Colonic mucosa (tissue), 4 donors: Measurements from ENCODE around the gene FOCAD. TPM values are rescaled to one million over a fixed set of nuclear protein-coding genes. Genes with fewer than 3 reads are reported as not detected.

Experiments
- DNase-seq: peaks from one replicate; pipeline ENCODE4 v3.0.0-alpha.2; 2020
- H3K27ac ChIP-seq: fragments of 200-600 bp; one replicate; pipeline ENCODE4 v1.8.0; 2021
- H3K27me3 ChIP-seq: fragments of 200-600 bp; one replicate; pipeline ENCODE4 v1.8.0; 2021
- H3K36me3 ChIP-seq: fragments of 200-600 bp; one replicate; pipeline ENCODE4 v1.8.0; 2021
- H3K4me1 ChIP-seq: fragments of 200-600 bp; one replicate; pipeline ENCODE4 v1.8.0; 2021; ENCODE audit warnings: mild to moderate bottlenecking
- H3K4me3 ChIP-seq: fragments of 200-600 bp; one replicate; pipeline ENCODE4 v1.8.0; 2021
- H3K9ac ChIP-seq, 2 donors: one replicate each; pipeline ENCODE4 v1.7.0; 2013; ENCODE audit warnings: control low read depth in 2 of 2, low read depth in 2 of 2, low read length in 2 of 2
- H3K9me3 ChIP-seq: fragments of 200-600 bp; one replicate; pipeline ENCODE4 v1.8.0; 2021
- intact Hi-C: fragments of 100-400 bp; cut with DNase I; formaldehyde crosslinking; loops from one replicate; pipeline ENCODE4 v1.14.1; 2022
- total RNA-seq, 2 donors: library from RNA; stranded (reverse); fragmentation: NEBNext Ultra II Directional in 1 of 2; extraction: Animal tissue kit (Norgen Biotek cat#: 25700) in 1 of 2; gene quantifications; one replicate each; pipeline ENCODE4 v1.2.1, GENCODE V29; 2021
- TF ChIP-seq, protein P1 (sequence below): fragments of 200-600 bp; IDR thresholded peaks from one replicate; pipeline ENCODE4 v1.8.0; 2022; ENCODE audit warnings: antibody characterized with exemption, mild to moderate bottlenecking
- donor health status: healthy.
- donor health status: DM: no; HTN: no; CAD: no.
- donor health status: DM: no; HTN: no; CAD: no.

Gene FOCAD
- total RNA-seq, 2 donors from 2014 or later: 26.8 to 44.3 TPM

DNA sequence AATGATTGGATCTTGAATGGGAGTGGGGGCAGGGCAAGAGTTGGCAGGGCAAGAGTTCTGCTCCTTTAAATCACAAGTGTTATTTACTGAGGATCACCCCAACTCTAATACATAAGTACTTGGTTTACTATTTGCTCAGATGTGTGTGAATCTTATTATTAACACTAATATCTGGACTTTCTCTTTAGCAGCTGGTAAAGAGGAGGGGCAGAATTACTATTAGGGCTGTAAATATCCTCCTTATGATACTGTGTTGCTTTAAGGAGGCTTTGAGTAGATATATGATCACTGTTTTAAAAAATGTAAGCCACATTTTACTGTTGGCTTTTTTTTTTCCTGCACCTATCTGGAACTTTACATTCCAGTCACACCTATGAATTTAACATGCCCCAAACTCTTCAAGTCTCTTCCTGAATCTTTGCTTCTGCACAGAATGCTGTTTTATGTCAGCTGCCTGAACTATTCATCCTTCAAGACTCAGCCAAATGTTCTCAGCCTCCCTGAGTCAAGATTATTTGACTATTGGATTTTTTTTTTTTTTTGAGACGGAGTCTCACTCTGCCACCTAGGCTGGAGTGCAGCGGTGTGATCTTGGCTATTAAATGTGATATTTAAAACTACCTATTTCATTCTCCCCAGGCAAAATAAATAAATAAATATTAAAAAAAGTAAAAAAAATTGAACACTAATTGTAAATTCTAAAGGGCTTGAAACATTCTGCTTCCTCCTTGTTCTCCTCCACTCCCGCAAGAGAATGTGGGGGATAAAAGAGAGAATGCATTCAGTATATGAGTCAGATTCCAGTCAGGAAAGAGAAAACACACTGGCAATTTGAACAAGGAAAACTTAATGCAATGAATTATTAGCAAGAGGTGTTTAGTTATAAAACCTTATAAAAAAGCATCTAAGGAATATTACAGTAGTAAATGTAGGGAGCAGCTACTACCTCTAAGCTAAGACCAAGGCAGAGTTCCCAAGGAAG is 99.3 kb downstream of the FOCAD start:
- H3K4me1 ChIP-seq: no peaks in the 10 kb centered on the region
- no peaks in the 10 kb centered on the region for H3K27me3 ChIP-seq
- H3K9me3 ChIP-seq: no peaks in the 10 kb centered on the region
- intact Hi-C loops: no loop called here
- TF ChIP-seq, protein P1, sequence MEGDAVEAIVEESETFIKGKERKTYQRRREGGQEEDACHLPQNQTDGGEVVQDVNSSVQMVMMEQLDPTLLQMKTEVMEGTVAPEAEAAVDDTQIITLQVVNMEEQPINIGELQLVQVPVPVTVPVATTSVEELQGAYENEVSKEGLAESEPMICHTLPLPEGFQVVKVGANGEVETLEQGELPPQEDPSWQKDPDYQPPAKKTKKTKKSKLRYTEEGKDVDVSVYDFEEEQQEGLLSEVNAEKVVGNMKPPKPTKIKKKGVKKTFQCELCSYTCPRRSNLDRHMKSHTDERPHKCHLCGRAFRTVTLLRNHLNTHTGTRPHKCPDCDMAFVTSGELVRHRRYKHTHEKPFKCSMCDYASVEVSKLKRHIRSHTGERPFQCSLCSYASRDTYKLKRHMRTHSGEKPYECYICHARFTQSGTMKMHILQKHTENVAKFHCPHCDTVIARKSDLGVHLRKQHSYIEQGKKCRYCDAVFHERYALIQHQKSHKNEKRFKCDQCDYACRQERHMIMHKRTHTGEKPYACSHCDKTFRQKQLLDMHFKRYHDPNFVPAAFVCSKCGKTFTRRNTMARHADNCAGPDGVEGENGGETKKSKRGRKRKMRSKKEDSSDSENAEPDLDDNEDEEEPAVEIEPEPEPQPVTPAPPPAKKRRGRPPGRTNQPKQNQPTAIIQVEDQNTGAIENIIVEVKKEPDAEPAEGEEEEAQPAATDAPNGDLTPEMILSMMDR: no peak
- no peak for DNase-seq
- H3K27ac ChIP-seq: no peak overlapping the region
- no peaks in the 10 kb centered on the region for H3K36me3 ChIP-seq
- no peak overlapping the region for H3K4me3 ChIP-seq
- H3K9ac ChIP-seq: no peak overlapping the region

DNA sequence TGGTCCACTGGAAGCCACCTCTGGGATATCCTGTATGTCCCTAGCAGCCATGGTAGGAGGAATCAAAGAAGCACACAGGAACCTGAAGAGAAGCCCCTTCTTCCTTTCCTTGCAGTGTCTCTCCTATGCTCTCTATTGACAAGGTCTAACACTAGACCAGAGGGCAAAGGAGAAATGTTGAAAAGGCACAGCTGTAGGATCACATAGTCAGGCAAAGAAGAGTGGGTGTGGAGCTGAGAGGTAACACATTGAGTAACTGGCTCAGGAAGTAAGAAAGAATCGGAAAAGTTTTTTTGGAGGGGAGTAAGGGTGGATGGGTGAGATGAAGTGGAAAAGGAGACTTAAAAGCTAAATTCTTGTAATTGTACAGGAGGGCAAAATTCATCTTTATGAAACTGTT is 100.1 kb downstream of the FOCAD start:
- Histone ChIP-seq H3K9ac (no peak overlapping the region), H3K27me3 (no peaks in the 10 kb centered on the region), H3K9me3 (no peaks in the 10 kb centered on the region), H3K4me3 (no peak overlapping the region), H3K27ac (no peak overlapping the region), H3K4me1 (no peaks in the 10 kb centered on the region), H3K36me3 (no peaks in the 10 kb centered on the region)
- intact Hi-C loops: no loop called here
- TF ChIP-seq, protein P1: no peak
- DNase-seq: no peak

DNA sequence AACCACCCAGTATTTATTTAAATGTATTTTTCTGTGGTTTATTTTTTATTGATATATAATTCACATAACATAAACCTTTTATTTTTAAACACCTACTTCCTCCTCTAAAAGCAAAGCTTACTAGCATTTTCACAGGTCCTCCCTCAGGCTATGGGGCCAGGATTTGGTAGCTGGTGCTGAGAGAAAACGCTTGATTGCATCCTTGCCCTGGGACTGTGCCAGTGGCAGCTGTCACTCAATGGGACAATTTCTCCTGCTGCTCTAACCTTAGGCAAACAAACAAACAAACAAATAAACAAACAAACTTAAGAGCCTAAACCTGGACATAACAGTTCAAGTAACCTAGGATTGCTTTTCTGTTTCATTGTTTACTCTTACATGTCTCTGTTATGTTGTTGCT is 102.7 kb downstream of the FOCAD start:
- Histone ChIP-seq H3K4me1 (no peaks in the 10 kb centered on the region), H3K27ac (no peak overlapping the region), H3K9me3 (no peaks in the 10 kb centered on the region), H3K9ac (no peak overlapping the region), H3K36me3 (no peaks in the 10 kb centered on the region), H3K27me3 (no peaks in the 10 kb centered on the region), H3K4me3 (no peak overlapping the region)
- no peak for DNase-seq
- TF ChIP-seq, protein P1: no peak
- intact Hi-C loops: no loop called here

DNA sequence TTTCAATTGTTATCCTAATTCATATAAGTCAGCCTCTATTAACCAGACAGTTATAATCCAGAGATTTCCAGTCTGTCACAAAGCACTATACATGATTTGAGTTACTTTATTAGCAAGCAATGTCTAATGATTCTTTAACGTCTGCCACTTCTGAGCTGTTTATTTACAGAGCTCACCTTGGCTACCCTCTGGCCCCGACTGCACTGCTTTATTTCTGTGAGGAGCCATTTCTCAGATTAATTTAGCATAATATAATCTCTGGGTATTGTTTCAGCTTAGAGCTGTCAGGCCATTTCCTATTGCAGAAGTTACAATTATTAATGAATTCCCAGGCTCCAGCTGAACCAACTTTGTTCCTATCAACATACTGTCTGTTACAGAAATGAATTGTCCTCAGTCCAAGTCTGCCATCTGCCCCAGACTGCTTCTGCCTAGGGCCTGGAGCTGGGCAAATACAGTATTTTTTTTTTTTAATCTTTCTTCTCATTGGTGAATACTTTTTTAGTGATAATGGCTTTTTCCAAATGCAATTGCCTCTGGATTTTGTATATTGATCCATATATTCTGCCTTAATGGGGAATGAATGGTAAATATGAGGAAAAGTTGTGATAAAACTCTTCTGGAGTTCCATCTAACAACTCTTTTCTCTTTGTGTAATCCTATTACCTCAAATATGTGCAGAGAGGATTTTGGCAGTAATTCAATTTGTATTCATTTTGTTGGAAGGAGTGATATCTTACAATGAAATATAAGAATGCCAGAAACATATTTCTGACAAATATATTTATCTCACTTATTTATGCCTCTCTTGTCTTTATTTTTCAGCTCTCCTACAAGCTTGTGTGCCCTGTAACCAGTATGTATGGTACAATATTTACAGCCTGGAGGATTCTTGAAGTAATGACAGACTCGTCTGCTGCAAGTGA is 104.7 kb downstream of the FOCAD start:
- H3K4me1 ChIP-seq: no peaks in the 10 kb centered on the region
- DNase-seq: no peak
- H3K36me3 ChIP-seq: no peaks in the 10 kb centered on the region
- TF ChIP-seq, protein P1: no peak
- no peak overlapping the region for H3K4me3 ChIP-seq
- intact Hi-C loops: no loop called here
- no peaks in the 10 kb centered on the region for H3K9me3 ChIP-seq
- no peaks in the 10 kb centered on the region for H3K27me3 ChIP-seq
- H3K9ac ChIP-seq: no peak overlapping the region
- H3K27ac ChIP-seq: no peak overlapping the region

DNA sequence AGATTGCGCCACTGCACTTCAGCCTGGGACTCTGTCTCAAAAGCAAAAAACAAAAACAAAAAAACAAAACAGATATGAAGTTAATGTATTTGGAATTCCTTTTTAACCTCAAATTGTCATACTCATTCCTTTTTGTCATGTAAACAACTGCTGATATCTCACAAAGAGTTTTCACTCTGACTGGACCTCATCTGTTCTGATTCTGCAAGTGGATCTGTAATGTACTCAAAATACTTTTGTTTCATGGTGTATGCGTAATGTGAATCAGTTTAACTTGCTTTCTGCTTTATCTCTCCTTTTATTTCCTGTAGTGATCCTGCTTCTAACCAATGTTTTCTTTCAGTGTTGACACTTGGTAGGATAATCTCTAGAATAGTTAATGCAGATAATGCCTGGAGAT is 106.7 kb downstream of the FOCAD start:
- Histone ChIP-seq H3K27ac (no peak overlapping the region), H3K36me3 (no peaks in the 10 kb centered on the region), H3K27me3 (no peaks in the 10 kb centered on the region), H3K4me3 (no peak overlapping the region), H3K9me3 (no peaks in the 10 kb centered on the region), H3K4me1 (no peaks in the 10 kb centered on the region), H3K9ac (no peak overlapping the region)
- TF ChIP-seq, protein P1: no peak
- intact Hi-C loops: no loop called here
- no peak for DNase-seq
